Bronchial epithelial cell (primary cell): ENCODE data around the gene SPANXN4. TPM values are rescaled to one million over a fixed set of nuclear protein-coding genes. Genes with fewer than 3 reads are reported as not detected.

ENCODE experiments used
- DNase-seq: peaks from one replicate; pipeline ENCODE4 v3.0.0-alpha.2; 2010; ENCODE audit warnings: low read depth
- FAIRE-seq: peaks from 2 replicates; lab custom pipeline; 2011; peaks lifted over from hg19 to GRCh38; lab: Jason Lieb, UNC
- H3K27me3 ChIP-seq: 2 replicates; pipeline ENCODE4 v1.5.1; 2011; ENCODE audit warnings: low read length; ENCODE audit not compliant: control insufficient read depth, insufficient read depth
- H3K36me3 ChIP-seq: 2 replicates; pipeline ENCODE4 v1.5.1; 2011; ENCODE audit warnings: low read length; ENCODE audit not compliant: control insufficient read depth, insufficient read depth
- H3K4me3 ChIP-seq: 2 replicates; pipeline ENCODE4 v1.5.1; 2011; ENCODE audit warnings: mild to moderate bottlenecking, low read depth, low read length, control low read depth
- CTCF ChIP-seq: IDR thresholded peaks from 2 replicates; pipeline ENCODE4 v1.5.1; 2011; ENCODE audit warnings: mild to moderate bottlenecking, moderate library complexity, low read length, control low read depth, inconsistent platforms; ENCODE audit not compliant: insufficient read depth, severe bottlenecking
- total RNA-seq: library from RNA; depleted of rRNA; stranded (reverse); fragments of >200 nt; gene quantifications from 2 replicates; pipeline ENCODE4 v1.2.1, GENCODE V29; 2014

The SPANXN4 gene
- total RNA-seq, 1 donor from 2014 or later: not detected

- TF ChIP-seq CTCF: no peak
- FAIRE-seq (no peak), DNase-seq (no peak)
- no peak overlapping the region for H3K4me3 ChIP-seq
- H3K27me3 ChIP-seq: no peaks in the 10 kb centered on the region
- H3K36me3 ChIP-seq: no peaks in the 10 kb centered on the region
Measured at GRCh38 chrX:143047511-143047910, 21.8 kb downstream of the SPANXN4 start.

DNA sequence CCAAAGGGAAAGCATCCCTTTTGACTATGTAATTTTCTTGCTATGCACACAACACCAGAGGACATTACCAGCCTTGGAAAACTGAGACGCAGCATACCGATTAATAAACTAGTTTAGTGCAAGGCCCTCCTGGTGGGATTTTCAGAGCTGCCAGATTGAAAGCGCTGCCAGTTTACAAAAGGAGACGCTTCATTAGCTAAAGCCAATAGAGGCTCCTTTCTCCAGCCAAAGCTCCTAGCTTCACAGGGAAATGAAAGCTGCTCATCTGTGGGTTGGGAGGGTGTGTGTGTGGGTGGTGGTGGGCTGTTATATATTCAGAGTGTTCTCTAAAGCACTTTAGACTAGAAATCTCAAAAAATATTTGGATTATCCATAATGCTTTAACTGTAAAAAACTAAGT is 32.4 kb downstream of the SPANXN4 start:
- no peak for TF ChIP-seq CTCF
- H3K4me3 ChIP-seq: no peak overlapping the region
- no peak for DNase-seq
- H3K36me3 ChIP-seq: no peaks in the 10 kb centered on the region
- no peak for FAIRE-seq
- no peaks in the 10 kb centered on the region for H3K27me3 ChIP-seq

DNA sequence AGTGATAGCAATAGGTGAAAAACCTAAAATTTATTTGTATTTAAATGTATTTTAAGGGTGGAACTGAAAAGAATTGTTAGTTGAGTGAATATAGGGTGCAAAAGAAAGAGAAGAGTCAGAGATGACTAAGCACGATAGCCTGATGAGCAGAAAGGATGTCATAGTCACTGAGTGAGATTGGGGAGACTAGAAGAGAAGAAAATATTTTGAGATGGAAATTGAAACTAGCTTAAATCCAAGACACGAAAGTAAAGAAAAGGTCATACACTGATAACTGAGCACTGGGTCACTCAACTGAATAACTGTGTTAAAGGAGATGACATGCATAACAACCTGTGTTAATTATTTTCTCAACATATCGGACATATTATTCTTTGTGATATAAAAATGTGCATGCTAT is 55.5 kb downstream of the SPANXN4 start:
- DNase-seq: no peak
- no peaks in the 10 kb centered on the region for H3K36me3 ChIP-seq
- H3K27me3 ChIP-seq: no peaks in the 10 kb centered on the region
- FAIRE-seq: no peak
- H3K4me3 ChIP-seq: no peak overlapping the region
- no peak for TF ChIP-seq CTCF

DNA sequence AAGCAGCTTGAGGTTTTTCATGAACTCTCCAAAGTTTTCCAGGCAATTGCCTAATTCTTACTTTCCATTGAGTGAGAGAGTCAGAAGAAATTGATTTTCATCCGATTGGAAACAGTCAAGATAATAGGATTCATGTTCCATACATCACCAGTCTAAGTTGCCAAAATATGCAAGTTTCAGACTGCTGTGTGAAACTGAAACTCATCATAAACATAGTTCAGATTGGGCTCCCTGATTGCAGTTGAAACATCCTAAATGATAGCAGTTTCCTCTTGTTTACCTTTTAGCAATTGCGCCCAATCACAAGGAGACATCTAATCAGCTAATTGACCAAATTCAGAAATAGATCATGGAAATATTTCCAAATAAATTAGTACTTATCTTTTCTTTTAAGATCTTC is 56.8 kb downstream of the SPANXN4 start:
- no peaks in the 10 kb centered on the region for H3K27me3 ChIP-seq
- H3K4me3 ChIP-seq: no peak overlapping the region
- TF ChIP-seq CTCF: no peak
- H3K36me3 ChIP-seq: no peaks in the 10 kb centered on the region
- no peak for FAIRE-seq
- DNase-seq: no peak
